DMS 273 (cell line): ENCODE results near the gene KLHDC1.
"Not testable (repeated sequence)": the region's sequence is repeated elsewhere in the genome, so short reads cannot be mapped to it uniquely, and the experiment has no call there.

Source experiments
- DNase-seq: peaks from one replicate; lab custom pipeline; 2025; ENCODE audit not compliant: unreplicated experiment; lab: John Stamatoyannopoulos, UW

The KLHDC1 gene

DNA sequence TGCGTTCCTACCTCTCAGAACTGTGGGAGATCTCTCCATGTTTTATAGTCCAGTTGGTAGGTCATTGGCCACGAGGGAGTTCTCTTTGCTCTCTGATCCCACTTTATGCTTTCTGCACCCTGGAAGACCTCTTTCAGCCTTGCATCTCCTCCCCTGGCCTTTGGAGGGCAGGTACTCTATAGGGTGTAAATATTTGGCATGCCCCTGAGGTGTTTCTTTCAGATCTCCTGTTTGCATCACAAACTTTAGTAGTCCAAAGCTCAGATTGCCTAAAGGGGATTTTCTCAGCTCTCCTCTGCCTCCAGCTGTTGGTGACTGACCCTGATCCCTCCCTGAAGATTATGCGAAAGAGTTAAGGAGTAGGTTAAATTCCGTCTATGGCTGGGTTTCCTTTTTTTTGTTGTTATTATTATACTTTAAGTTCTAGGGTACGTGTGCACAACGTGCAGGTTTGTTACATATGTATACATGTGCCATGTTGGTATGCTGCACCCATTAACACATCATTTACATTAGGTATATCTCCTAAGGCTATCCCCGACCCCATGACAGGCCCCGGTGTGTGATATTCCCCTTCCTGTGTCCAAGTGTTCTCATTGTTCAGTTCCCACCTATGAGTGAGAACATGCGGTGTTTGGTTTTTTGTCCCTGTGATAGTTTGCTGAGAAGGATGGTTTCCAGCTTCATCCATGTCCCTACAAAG, 29.0 kb downstream of the KLHDC1 start:
- not testable (repeated sequence) for DNase-seq

DNA sequence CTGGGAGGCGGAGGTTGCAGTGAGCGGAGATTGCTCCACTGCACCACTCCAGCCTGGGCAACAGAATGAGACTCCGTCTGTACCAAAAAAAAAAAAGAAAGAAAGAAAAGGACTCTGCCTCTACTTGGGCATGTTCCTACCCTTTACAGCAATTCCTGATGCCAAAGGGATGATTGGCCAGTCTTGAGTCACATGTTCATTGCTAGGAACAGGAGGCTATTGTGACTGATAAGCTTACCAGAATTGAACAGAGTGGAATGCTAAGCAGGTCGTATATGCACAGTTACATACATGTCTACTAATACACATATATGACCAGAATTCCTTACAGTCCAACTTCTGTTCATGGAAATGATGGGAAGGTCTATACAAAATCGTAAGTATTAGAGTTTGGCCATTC, 34.3 kb downstream of the KLHDC1 start:
- no peak for DNase-seq

DNA sequence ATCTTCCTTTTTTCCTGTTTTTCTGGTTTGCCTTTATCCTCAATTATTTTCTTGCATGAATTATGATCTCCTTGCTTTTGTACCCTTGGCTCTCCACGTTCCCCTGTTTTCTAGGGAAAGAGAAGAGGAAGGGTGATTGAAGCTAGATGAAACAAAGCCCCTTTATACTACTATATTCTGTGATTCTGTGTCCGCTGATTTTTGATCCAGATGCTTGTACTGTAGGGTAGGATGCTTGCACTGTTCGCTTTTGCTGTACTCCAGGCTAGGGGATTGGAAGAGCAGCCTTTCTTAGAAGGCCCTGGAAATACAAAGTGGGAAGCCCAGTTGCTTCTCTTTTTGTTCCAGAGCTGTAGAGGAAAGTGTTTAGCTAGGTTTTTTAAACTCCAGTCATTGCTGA, 40.0 kb downstream of the KLHDC1 start:
- DNase-seq, result no peak

DNA sequence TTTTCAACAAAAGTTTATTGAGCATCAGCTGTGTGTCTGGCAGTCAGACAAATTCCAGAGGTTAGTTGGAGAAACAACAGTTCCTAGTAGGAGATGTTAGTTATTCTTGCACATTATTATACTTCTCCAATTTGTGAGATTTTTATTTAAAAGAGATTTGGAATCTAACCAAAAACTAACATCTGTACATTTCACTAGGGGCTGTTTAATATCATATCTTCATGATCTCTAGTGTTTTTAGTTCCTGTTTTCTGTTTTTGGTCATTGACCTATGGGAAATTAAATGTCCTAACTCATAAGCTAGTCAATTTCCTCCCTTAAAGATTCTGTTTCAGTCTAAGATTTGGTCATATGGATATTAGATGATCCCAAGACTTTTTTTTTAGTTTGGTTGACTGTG, 40.9 kb downstream of the KLHDC1 start:
- no peak for DNase-seq

DNA sequence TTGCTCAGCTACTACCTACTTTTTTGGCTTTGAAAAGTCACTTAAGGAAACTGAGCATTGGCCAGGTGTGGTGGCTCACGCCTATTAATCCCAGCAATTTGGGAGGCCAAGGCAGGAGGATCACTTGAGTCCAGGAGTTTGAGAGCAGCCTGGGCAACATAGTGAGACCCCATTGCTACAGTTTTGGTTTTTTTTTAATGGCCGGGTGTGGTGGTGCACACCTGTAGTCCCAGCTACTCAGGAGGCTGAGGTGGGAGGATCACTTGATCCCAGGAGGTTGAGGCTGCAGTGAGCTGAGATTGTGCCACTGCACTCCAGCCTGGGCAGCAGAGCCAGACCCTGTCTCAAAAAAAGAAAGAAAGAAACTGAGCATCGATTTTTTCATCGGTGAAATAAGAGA, 42.7 kb downstream of the KLHDC1 start:
- DNase-seq, result not testable (repeated sequence)

DNA sequence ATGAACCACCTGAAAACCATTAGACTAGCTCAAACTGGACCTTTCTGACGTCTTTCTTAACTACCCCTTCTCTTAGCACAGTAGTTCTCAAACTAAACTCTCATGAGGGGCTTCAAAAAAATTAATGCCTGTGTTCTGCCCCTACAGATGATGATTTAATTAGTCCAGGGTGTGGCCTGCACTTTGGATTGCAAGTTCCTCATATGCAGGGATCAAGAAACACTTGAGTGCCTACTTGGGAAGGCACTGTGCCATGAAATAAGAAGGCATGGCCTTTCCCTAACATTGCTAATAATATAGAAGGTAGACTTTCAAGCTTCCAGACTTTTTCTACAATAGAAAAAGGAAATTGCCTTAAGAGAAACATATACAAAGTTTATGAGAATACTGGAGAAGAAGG, 52.3 kb downstream of the KLHDC1 start:
- DNase-seq, result no peak

DNA sequence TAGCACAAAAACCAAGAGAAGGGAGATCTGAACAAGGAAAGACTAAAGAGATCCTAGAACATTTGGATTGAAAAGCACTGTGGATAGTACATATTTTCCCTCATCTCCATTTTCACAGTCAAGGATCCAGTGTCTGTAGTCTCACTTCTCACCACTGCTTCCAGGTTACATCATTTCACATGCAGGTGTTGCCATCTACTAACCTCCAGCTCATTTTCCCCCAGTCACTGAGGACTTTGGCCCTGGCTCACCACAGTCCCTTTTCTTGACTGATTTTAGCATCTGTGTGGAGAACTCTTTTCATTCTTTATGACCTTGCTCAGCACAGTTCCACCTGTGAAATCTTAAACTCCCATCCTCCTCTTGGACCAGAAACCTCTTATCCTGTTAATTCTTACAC, 53.6 kb downstream of the KLHDC1 start:
- DNase-seq, result not testable (repeated sequence)

DNA sequence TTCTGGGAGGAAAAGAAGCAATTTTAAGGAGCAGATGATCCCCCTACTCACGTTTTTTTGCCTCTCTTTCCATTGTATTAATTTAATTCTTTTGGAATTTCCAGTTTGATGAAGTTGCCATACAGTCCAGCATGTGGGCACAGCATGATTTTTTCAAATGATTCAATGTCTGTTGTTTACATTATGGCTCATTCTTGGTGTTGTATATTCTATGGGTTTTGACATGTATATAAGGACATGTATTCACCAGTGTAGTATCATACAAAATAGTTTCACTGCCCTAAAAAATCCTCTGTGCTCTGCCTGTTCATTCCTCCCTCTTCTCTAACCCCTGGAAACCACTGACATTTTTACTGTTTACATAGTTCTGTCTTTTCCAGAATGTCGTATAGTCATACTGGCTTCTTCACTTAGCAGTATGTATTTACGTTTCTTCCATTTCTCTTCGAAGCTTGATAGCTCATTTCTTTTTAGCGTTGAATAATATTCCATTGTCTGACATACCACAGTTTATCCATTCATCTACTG, 61.7 kb downstream of the KLHDC1 start:
- DNase-seq, result no peak

DNA sequence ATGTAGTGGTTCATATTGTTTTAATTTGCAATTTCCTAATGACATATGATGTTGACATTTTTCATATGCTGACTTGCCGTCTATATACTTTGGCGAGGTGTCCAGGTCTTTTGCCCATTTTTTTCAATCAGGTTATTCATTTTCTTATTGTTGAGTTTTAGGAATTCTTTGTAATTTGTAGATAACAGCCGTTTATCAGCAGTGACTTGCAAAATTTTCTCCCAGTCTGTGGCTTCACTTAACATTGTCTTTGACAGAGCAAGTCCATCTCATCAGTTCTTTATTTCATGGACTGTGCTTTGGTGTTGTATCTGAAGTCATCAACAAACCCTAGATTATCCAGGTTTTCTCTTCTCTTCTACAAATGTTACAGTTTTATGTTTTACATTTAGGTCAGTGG, 62.5 kb downstream of the KLHDC1 start:
- DNase-seq, result no peak

DNA sequence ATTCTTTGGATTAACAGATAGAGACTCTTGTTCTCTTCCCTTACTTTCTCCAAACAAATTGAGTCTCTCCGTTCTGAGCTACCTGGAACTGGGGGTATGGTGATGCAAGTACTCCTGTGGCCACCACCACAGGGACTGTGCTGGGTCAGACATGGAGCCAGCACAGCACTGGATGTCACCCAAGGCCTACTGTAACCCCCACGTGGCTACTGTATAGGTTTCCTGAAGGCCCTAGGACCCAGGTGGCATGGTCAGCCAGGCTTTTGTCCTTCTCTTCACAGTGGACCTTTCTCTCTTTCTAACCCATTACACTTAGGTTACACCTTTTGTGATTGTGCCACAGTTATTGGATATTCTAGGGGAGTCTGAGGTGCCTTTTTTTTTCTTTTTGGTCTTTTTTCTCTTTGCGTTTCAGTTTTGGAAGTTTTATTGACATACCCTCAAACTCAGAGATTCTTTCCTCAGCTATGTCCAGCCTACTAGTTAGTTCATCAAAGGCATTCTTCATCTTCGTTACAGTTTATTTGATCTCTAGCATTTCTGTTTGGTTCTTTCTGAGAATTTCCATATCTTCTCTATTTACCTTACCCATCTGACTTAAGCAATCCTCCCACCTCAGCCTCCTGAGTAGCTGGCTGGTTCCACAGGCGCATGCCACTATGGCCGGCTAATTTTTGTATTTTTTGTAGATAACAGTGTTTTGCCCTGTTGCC, 69.1 kb downstream of the KLHDC1 start:
- no peak for DNase-seq

DNA sequence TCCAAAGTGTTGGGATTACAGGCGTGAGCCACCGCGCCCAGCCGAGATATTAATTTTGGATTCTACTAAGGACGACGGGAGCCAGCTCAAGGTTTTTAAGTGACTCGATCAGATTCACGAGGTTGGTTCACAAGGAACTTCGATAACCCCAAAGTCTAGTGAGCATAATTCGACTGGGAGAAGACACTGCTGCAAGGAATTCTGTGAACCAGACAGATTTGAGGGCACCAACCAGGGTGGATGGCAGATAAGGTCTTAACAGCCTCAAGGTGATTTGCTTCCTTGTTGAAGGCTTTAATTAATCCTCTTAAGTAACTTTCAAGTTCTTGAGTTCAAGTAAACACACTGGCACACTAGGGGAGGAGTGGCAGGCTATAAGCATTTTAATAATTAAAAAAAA, 73.9 kb downstream of the KLHDC1 start:
- peak; percentile 44 for DNase-seq

DNA sequence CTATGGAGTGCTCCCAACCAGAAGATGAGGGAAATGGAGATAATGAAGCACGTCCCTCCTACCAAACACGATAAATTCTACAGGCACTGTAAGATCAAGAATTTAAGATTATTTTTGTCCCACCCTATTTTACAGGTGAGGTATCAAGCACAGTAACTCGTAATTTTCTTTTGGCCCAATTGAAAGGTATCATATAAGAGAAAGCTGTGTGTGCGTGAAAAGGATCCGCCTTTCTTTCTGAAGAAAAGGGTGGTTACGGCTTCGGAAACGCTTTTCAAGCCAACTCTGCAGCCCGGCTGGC, 74.3 kb downstream of the KLHDC1 start:
- DNase-seq, result no peak

DNA sequence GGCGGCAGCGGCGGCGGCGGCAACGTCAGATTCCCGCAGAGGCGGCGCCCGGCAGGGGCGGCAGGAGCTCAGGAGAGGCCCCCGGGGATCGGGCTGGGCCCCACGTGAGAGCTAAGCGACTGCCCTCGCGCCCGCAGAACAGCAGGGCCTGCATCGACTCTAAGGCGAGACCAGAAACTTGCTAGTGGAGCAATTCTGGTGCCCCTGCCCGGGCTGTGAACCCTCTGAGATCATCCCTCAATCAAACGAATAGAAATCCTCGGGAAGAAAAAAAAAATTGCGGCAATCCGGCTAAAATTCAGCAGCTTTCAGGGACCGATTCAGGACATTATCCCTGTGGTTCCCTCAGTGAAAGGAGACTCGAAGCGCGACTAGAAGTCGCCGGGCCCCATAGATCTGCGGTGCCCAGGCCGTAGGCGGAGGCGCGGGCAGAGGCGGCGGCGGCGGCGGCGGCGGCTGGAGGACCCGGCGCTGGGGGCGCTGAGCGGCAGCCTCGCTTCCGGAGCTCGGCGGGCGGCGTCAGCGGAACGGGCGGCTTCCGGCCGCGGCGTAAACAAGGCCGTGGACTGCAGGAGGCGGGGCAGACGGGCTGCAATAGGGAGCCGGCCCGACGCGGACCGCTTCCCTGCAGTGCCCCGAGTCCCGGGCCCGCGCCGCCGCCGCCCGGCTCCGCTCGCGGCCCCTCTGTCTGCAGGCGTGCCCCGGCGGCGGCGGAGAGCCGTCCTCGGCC, 74.8 kb downstream of the KLHDC1 start, which contains the start of gene KLHDC2:
KLHDC2 (plus strand) TSS at position 583 of the 730 bp plus-strand sequence. CDS start 316 bp downstream, outside the sequence.
- DNase-seq, result peak; percentile 95

DNA sequence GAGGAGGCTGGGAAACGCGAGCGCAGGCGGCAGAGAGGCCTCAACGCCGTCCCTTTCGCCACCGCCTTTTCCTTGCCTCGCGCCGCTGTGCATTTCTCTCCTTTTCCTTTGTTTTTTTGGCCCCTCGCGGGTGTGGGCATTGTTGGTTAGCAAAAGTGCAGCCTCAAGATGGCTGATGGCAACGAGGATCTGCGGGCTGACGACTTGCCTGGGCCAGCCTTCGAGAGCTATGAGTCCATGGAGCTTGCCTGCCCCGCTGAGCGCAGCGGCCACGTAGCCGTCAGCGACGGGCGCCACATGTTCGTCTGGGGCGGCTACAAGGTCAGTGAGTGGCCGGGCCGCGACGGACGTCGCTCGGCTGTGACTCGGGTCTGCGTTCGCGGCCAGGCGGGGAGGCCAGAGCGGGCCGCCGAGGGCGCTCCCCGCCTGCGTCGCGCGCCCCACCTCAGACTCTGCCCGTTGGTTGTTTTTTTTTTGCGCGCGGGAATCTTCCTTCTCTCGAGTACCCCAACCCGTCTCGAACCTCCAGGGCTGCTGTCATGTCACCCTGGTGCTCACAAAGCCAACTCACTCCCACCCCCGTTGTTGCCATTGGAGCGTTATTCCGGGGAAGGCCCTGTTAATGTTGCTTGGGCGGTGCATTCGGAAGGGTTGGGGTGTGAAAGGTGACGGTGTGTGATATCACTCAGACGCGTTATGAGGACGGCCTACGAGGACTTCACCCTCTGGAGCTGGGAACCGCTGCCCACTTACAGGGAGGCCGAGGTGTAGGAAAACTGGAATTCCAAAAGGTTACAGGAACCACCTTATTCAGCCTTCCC, 75.6 kb downstream of the KLHDC1 start:
- DNase-seq, result peak; percentile 76

DNA sequence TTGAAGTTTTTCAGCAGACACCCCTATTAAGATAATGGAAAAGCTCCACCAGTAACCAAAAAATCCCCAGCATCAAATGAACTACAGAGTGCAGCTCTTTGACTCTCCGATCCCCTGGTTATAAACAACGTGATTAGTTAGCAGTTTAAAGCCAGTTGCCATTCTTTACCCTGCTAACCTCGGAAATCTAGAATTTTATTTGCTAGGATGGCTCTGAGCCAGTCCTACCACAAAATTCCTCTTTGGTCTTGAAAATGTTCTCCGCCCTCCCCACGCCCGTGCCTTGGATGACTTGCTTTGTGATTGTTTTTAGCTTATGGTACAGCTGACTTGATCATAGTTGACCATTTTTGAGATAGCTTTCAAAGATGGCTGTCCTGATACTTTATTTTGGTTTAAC, 76.3 kb downstream of the KLHDC1 start:
- no peak for DNase-seq

DNA sequence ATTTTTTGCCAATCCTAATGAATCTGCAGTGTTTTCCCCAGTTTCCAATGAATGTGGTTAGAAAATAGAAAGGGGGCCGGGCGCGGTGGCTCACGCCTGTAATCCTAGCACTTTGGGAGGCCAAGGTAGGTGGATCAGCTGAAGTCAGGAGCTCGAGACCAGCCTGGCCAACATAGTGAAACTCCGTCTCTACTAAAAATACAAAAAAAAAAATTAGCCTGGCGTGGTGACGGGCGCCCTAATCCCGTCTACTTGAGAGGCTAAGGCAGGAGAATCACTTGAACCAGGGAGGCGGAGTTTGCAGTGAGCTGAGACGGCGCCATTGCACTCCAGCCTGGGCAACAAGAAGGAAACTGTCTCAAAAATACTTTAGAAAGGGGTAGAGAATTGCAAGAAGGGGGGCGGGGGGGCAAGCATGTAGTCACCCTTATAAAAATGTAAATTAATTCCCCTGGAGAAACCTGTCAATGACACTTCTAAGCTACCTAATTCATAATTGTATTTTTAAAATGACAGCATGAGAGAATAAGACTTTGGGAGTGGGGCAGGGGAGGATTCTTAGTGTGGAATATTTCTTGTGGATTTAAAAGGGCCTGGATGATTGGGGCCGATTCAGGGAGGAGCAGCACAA, 76.8 kb downstream of the KLHDC1 start:
- no peak for DNase-seq

DNA sequence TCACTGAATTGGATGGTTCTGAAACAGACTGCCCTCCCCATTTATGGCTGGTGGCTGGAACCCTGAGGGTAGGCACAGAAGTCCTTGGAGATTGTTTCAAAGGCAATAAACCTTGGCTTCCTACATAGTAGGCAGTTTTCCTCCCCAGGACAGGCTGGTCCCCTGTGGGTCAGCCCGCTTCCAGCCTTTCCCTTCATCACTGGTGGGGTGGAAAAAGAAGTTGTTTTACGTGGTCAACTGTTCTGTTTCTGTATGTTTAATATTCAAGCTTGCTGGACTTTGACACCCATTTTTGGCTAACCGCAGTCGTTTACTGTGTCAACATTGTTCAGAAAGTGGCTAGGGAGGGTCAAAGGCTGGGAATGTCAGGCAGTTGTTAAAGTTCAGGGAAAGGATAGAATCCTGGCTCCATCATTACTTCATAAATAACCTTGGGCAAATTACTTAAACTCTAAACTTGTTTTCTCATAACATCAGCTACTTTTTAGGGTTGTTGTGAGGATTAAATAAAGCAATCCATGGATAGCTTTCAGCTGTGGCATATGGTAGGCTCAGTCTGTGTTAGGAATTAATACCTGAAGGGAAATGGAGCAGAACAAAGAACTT, 77.4 kb downstream of the KLHDC1 start:
- DNase-seq, result peak; percentile 25

DNA sequence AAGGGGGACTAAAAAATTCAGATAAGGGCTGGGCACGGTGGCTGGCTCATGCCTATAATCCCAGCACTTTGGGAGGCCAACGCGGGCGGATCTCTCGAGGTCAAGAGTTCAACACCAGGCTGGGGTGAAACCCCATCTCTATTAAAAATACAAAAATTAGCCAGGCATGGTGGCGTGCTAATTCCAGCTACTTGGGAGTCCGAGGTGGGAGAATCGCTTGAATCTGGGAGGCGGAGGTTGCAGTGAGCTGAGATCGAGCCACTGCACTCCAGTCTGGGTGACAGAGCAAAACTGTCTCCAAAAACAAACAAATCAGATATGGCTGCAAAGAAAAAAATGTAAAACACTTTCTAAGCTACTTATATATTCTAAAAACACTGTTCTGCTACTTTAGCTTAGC, 78.8 kb downstream of the KLHDC1 start:
- DNase-seq, result not testable (repeated sequence)

DNA sequence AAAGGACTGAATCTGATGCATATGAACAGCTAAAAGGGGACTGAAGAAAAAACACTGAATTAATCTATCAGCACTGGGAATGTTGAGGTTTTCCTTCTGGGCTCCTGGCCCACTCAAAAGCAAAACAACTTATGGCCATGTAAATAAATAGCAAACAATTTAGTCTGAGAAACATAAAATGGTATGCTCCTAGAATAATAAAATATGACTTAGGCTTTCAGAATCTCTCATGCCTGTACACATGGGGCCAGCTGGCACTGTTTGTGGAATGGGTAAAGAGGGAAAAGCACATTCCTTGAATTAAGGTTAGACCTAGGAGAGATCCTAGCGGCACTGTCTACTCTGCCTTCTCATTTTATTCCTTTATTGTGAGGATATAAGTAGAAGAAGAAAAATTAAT, 81.2 kb downstream of the KLHDC1 start:
- DNase-seq, result peak; percentile 14

DNA sequence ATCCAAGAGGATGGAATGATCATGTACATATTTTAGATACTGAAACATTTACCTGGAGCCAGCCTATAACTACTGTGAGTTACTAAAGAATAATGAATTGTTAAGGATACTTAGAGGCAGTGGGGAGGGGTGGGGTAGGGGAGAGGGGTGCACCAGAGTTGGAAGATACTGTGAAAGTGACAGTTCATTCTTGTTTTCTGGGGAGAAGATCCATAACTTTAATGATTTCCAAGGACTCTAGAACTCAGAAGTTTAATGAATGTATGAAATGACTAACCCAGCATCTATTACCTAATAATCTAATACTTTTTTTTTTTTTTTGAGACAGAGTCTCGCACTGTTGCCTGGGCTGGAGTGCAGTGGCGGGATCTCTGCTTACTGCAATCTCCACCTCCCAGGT, 85.5 kb downstream of the KLHDC1 start:
- no peak for DNase-seq
